ENCODE data around the gene LORICRIN. TPM values are rescaled to one million over a fixed set of nuclear protein-coding genes. Genes with fewer than 3 reads are reported as not detected.

LORICRIN gene
- total and polyA plus RNA-seq, 9 donors = 0.07 to 0.25 TPM; not detected in 7

DNA sequence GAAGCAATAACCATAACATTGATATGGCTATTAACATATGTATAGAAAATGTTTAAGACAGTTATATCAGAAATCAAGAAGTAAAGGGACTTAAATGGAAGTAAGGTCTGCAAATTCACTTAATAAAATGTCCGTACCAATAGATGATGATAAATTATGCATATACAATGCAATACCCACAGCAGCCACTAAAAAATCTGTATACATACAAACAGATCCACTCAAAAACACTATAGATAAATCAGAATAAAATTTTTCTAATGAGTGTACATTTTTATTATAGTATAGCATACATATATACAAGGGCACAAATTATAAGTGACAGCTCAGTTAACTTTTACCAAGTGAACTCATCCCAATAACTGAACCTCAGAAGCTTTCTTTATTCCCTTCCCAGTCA, 6.0 kb downstream of the LORICRIN start:
- no peak overlapping the region for H3K4me3 ChIP-seq
- DNase-seq = no peak
- no peak for TF ChIP-seq POLR2A (IDR thresholded peaks at IDR 0.05)
- TF ChIP-seq EP300 (IDR thresholded peaks at IDR 0.05) = no peak
- TF ChIP-seq, protein P1, sequence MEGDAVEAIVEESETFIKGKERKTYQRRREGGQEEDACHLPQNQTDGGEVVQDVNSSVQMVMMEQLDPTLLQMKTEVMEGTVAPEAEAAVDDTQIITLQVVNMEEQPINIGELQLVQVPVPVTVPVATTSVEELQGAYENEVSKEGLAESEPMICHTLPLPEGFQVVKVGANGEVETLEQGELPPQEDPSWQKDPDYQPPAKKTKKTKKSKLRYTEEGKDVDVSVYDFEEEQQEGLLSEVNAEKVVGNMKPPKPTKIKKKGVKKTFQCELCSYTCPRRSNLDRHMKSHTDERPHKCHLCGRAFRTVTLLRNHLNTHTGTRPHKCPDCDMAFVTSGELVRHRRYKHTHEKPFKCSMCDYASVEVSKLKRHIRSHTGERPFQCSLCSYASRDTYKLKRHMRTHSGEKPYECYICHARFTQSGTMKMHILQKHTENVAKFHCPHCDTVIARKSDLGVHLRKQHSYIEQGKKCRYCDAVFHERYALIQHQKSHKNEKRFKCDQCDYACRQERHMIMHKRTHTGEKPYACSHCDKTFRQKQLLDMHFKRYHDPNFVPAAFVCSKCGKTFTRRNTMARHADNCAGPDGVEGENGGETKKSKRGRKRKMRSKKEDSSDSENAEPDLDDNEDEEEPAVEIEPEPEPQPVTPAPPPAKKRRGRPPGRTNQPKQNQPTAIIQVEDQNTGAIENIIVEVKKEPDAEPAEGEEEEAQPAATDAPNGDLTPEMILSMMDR (IDR thresholded peaks at IDR 0.05) = no peak
- no peaks in the 10 kb centered on the region for H3K9me3 ChIP-seq
- H3K27ac ChIP-seq = no peak overlapping the region
- no peaks in the 10 kb centered on the region for H3K36me3 ChIP-seq
- peaks cover 2% of the 10 kb centered on the region for H3K4me1 ChIP-seq (ENCODE audit: insufficient read depth)
- intact Hi-C loops (cut with DNase I) = no loop called here
- H3K27me3 ChIP-seq = no peaks in the 10 kb centered on the region
- WGBS, 3 donors = 87 to 94% (median 88%) methylated on average over 1 of the region's 1 CpG

DNA sequence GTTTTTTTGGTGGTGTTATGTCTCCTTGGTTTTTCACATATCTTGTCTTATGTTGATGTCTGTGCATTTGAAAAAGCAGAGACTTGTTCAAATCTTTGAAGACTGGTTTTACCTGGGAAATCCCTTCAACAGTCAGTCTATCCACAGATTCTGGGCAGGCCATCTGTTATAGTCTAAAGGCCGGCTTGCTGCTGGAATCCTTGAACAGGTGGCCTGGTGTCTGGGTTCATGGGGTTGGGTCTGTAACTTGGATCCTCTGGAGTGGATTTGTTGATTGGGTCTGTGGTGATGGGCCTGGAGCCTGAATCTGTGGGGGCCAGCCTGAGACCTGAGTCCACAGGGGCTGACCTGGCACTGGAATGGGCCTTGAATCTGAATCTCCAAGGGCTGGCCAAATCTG, 12.2 kb downstream of the LORICRIN start:
- TF ChIP-seq, protein P1 (IDR thresholded peaks at IDR 0.05) = no peak
- TF ChIP-seq POLR2A (IDR thresholded peaks at IDR 0.05) = no peak
- TF ChIP-seq EP300 (IDR thresholded peaks at IDR 0.05) = no peak
- Histone ChIP-seq H3K27ac (no peak overlapping the region), H3K36me3 (no peaks in the 10 kb centered on the region), H3K9me3 (no peaks in the 10 kb centered on the region), H3K4me1 (ENCODE audit: insufficient read depth) (no peaks in the 10 kb centered on the region), H3K27me3 (no peaks in the 10 kb centered on the region), H3K4me3 (no peak overlapping the region)
- no peak for DNase-seq
- intact Hi-C loops (cut with DNase I) = no loop called here
- 63 to 74% (median 71%) methylated on average over 1 of the region's 1 CpG for WGBS, 3 donors

DNA sequence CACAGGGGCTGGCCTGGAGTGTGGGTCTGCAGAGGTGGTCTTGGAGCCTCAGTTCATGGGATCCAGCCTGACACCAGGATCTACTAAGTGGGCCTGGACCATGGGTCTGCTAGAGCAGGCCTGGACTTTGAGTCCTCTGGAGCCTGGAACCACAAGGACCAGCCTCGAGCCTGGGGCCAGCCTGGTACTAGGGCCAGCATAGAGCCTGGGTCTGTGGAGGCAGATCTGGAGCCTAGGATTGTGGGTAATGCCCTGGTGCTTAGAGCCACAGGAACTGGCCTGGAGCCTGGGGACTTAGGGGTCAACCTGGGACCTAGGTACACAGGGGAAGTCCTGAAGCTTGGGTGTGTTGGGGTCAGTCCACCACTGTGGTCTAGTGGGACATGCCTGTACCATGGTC, 12.7 kb downstream of the LORICRIN start:
- Histone ChIP-seq H3K36me3 (no peaks in the 10 kb centered on the region), H3K4me3 (no peak overlapping the region), H3K27ac (no peak overlapping the region), H3K4me1 (ENCODE audit: insufficient read depth) (no peaks in the 10 kb centered on the region), H3K9me3 (no peaks in the 10 kb centered on the region), H3K27me3 (no peaks in the 10 kb centered on the region)
- intact Hi-C loops (cut with DNase I) = no loop called here
- DNase-seq = no peak
- WGBS, 3 donors = 88 to 100% (median 90%) methylated on average over 1 of the region's 1 CpG
- TF ChIP-seq EP300 (IDR thresholded peaks at IDR 0.05) (no peak), POLR2A (IDR thresholded peaks at IDR 0.05) (no peak)
- TF ChIP-seq, protein P1 (IDR thresholded peaks at IDR 0.05) = no peak

GRCh38 chr1:153277852-153278251, 18.4 kb downstream of the LORICRIN start:
- Histone ChIP-seq H3K9me3 (no peaks in the 10 kb centered on the region), H3K4me3 (no peak overlapping the region), H3K27ac (no peak overlapping the region), H3K4me1 (ENCODE audit: insufficient read depth) (no peaks in the 10 kb centered on the region), H3K27me3 (no peaks in the 10 kb centered on the region), H3K36me3 (no peaks in the 10 kb centered on the region)
- DNase-seq = no peak
- TF ChIP-seq POLR2A (IDR thresholded peaks at IDR 0.05) = no peak
- TF ChIP-seq, protein P1 (IDR thresholded peaks at IDR 0.05) = no peak
- TF ChIP-seq EP300 (IDR thresholded peaks at IDR 0.05) = no peak
- intact Hi-C loops (cut with DNase I) = no loop called here
- 18 to 25% (median 22%) methylated on average over 2 of the region's 2 CpGs for WGBS, 3 donors

Data from ovary (tissue), 9 donors.